ENCODE results near the gene DGCR6.
"Not testable (repeated sequence)": the region's sequence is repeated elsewhere in the genome, so short reads cannot be mapped to it uniquely, and the experiment has no call there.

The DGCR6 gene

GRCh38 chr22:18905540-18906409, at the start of gene DGCR6:
DGCR6 (plus strand) TSS chr22:18906320; CDS start chr22:18906375, 55 bp downstream.
- DNase-seq: no peak

- DNase-seq: not testable (repeated sequence)
Measured at GRCh38 chr22:18859314-18859713, 46.8 kb upstream of the DGCR6 start.

GRCh38 chr22:18881260-18881659, 24.9 kb upstream of the DGCR6 start:
- not testable (repeated sequence) for DNase-seq

DNA sequence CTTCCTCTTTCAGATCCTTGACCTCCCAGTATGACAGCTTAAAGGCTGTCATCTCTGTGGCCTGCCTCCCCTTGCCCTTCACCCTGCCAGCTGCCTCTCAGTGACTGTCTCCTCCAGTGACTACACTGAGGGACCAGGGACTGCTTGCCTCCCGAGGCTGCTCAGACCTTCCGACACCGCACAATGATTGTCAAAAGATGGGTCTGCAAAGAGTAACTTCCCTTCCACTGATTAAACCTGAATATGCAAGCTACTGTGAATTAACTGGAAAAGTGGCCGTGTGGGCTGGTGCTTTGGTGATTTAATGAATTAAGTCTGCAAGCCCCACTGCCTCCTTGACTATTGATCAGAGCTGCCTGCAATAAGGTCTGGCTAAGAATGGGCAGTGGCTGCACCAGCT, 21.7 kb upstream of the DGCR6 start:
- not testable (repeated sequence) for DNase-seq

GRCh38 chr22:18888115-18888514, 18.0 kb upstream of the DGCR6 start:
- no peak for DNase-seq

DNA sequence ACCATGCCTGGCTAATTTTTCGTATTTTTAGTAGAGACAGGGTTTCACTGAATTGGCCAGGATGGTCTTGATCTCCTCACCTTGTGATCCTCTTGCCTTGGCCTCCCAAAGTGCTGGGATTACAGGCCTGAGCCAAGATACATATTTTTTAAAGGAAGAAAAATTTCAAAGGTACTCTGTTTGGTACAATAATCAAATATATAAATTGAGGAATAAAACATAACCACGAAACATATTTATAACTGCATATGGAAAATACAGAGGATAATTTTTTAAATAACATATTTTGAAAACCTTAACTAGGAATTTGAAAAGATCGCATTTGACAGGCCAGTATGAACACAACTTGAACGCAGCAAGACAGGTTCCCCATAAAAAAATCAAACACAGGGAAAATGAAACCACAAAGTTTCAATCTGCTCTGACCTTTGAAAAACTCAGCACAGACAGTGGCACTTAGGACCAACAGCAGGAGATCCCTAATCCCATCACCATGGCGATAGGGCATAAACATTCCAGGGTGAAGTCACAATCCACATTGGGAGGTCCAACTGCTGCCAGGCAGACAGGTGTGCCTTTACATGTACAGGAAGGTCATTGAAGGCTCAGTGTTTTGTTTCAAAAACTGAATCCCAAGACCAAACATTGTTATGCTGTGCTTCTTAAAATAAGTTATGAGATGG, 15.5 kb upstream of the DGCR6 start:
- not testable (repeated sequence) for DNase-seq

DNA sequence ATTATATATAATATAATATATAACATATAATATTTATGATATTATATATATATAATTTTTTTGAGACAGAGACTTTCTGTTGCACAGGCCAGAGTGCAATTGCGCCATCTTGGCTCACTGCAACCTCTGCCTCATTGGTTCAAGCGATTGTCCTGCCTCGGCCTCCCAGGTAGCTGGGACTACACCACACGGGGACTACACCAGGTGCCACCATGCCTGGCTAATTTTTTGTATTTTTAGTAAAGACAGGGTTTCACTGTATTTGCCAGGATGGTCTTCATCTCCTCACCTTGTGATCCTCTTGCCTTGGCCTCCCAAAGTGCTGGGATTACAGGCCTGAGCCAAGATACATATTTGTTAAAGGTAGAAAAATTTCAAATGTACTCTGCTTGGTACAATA, 12.3 kb upstream of the DGCR6 start:
- not testable (repeated sequence) for DNase-seq

DNA sequence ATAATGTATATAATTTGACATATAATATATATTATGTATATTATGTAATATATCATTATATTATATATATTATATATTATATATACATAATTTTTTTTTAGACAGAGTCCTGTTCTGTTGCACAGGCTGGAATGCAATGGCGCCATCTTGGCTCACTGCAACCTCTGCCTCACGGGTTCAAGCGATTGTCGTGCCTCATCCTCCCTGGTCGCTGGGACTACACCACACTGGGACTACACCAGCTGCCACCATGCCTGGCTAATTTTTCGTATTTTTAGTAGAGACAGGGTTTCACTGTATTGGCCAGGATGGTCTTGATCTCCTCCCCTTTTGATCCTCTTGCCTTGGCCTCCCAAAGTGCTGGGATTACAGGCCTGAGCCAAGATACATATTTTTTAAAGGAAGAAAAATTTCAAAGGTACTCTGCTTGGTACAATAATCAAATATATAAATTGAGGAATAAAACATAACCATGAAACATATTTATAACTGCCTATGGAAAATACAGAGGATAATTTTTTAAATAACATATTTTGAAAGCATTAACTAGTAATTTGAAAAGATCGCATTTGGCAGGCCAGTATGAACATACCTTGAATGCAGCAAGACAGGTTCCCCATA, 10.0 kb upstream of the DGCR6 start:
- not testable (repeated sequence) for DNase-seq

DNA sequence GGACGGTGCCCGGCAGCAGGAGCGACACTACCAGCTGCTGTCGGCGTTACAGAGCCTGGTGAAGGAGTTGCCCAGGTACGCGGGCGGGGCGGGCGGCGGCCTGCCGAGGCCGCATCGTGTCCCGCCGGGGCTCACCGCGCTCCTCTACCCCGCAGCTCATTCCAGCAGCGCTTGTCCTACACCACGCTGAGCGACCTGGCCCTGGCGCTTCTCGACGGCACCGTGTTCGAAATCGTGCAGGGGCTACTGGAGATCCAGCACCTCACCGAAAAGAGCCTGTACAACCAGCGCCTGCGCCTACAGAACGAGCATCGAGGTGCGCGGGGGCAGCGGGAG, 258 bp downstream of the DGCR6 start:
- DNase-seq: not testable (repeated sequence)

GRCh38 chr22:18906896-18907295, 776 bp downstream of the DGCR6 start:
- no peak for DNase-seq

DNA sequence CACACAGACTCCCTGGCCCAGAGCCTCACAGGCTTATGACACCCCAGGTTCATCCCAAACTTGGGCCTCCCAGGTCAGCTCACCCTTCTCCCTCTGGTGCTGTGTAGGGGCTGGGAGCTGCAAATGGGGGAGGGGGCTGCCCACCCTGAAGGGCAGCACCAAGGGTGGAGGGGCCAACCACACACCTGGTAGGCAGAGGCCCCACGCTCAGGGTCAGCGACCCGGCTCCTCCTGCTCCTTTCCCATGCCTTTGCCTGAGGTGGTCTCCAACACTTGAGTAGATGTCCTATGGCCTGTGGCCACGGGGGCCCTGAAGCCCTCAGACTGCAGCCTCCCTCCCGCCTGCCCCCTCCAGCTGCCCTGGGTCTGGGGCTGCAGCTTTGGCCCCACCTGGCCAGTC, 3.4 kb downstream of the DGCR6 start:
- no peak for DNase-seq

DNA sequence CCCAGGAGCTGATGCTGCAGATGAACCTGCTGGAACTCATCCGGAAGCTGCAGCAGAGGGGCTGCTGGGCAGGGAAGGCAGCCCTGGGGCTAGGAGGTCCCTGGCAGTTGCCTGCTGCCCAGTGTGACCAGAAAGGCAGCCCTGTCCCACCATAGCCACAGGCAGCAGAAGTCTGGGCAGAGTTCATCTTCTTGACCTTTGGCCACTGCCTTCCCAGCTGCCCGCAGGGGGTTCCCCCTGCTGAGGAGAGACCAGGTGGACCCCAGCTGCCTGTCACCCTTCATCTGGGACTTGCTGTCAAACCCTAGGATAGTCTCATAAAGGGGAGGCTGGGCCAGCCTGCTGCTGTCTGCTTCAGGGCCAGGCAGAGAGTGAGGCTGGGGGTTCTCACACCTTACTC, 5.4 kb downstream of the DGCR6 start:
- not testable (repeated sequence) for DNase-seq

DNA sequence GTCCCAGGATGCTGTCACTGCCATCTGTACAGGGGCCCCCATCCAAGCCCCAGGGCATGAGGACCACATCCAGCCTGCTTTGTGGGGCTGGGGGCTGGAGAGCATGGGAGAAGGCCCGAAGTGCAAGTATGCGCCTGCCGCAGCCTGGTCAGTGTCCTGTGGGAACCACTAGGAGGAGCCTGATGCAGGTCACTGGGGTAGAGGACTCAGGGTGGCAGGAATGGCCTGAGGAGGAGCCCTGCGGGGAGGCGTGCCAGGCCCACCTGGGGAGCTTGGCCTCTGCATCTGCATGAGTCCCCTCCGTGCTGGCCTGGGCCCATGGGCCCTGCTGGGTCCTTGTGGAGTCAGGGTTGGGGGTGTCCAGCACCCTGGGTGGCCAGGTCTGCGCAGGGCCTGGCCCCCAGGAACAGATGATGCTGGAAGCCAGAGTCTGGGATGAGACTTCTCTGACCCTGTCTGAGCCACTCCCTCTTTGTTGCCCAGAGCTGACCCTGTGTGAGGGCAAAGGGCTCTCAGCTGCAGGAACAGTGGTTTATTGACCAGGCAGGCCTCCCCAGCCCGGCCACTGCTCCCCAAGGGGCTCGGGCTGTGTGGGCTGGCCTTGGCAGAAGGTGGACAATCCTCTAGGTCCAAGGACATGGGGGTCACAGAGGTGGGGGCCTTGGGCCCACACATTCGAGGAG, 6.3 kb downstream of the DGCR6 start:
- DNase-seq: not testable (repeated sequence)

GRCh38 chr22:18914558-18914957, 8.4 kb downstream of the DGCR6 start:
- DNase-seq: not testable (repeated sequence)

- not testable (repeated sequence) for DNase-seq
Measured at GRCh38 chr22:18915550-18915949, 9.4 kb downstream of the DGCR6 start.

- not testable (repeated sequence) for DNase-seq
Measured at GRCh38 chr22:18917818-18918217, 11.7 kb downstream of the DGCR6 start.

GRCh38 chr22:18920257-18920902, 14.3 kb downstream of the DGCR6 start:
- DNase-seq: not testable (repeated sequence)

GRCh38 chr22:18925368-18926064, 19.4 kb downstream of the DGCR6 start:
- no peak for DNase-seq

GRCh38 chr22:18927020-18927419, 20.9 kb downstream of the DGCR6 start:
- DNase-seq: no peak

DNA sequence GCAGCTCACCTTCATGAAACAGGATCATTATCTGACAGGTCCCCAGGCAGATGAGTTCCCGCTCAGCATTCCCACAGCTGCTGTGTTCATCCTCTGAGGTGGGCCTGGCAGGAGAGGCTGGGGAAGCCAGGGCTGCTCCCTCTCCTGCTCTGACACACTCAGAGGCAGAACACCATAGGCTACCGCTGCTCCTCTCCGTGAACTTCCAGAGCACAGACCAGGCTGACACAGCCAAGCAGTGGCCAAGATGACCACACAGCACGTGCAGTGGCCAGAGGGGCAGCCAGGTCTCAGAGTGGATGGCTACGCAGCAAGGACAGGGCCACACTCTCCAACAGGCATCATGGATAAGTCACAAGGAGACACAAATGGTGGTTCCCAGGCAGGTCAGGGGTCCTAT, 21.5 kb downstream of the DGCR6 start:
- no peak for DNase-seq

DNA sequence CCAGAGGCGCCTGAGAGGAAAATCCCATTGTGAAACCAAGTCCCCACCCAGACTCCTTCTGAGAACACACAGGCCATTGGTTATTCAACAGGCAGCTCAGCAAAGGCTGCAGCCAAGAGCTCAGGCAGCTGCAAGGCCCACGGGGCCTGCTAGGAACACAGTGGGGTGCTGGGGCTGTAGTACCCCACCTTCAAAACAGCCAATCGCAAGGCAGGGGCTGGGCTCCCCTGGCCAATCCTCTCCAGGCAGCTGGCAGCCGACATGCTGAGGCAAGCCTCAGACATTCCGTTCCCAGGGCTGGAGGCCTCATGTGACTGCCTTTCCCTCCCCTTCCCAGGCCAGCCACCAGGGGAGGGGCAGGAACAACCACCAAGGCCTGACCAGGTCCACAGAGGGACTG, 23.3 kb downstream of the DGCR6 start:
- DNase-seq: no peak
